ENCODE data around the gene HSBP1. TPM values are rescaled to one million over a fixed set of nuclear protein-coding genes. Genes with fewer than 3 reads are reported as not detected.

HSBP1 gene
- total and polyA plus RNA-seq, 2 of the 4 experiments (the other 2 are of a cell fraction): 8.8 to 65.2 TPM

GRCh38 chr16:83797013-83797412 is 10.8 kb upstream of the HSBP1 start:
- Histone ChIP-seq H2AK9ac (replicated peaks; ENCODE audit: low read depth, low read length, poor library complexity) (no peak overlapping the region), H3K14ac (replicated peaks; ENCODE audit: low read depth, low read length) (peak overlapping the region; percentile 37; the same call in 1 of the 2 replicates), H2AK5ac (ENCODE audit: low read depth, low read length) (no peak overlapping the region), H3K56ac (ENCODE audit: extremely low read depth, insufficient read depth, low read length) (no peak overlapping the region), H4K8ac (ENCODE audit: low read depth in 2 of 2, low read length in 2 of 2) (no peak overlapping the region), H2AFZ (replicated peaks; ENCODE audit: low read length, poor library complexity) (peak overlapping the region; percentile 8), H3K18ac (ENCODE audit: low read depth, low read length) (no peak overlapping the region), H3K9me1 (ENCODE audit: insufficient read depth, low read length) (no peaks in the 10 kb centered on the region), H3K27me3 (ENCODE audit: control insufficient read depth, insufficient read depth, low read length) (no peaks in the 10 kb centered on the region), H3K4me3 (ENCODE audit: insufficient read depth, low read depth, low read length) (no peak overlapping the region), H3K23ac (ENCODE audit: low read depth, low read length) (no peak overlapping the region), H3K79me1 (ENCODE audit: low read depth in 1 of 2, low read length in 2 of 2) (no peaks in the 10 kb centered on the region), H2BK15ac (ENCODE audit: low read depth, low read length) (no peak overlapping the region), H3K4me2 (ENCODE audit: low read depth, low read length) (no peak overlapping the region), H3K4ac (ENCODE audit: low read depth, low read length) (no peak overlapping the region), H4K20me1 (ENCODE audit: insufficient read depth, low read length) (no peaks in the 10 kb centered on the region), H4K5ac (ENCODE audit: low read depth, low read length) (no peak overlapping the region), H3K9ac (ENCODE audit: low read depth, low read length) (no peak overlapping the region), H2BK120ac (ENCODE audit: low read depth, low read length) (no peak overlapping the region), H3K27ac (ENCODE audit: insufficient read depth, low read length) (no peak overlapping the region), H3K9me3 (ENCODE audit: control insufficient read depth, insufficient read depth, low read length) (no peaks in the 10 kb centered on the region), H3K4me1 (ENCODE audit: control insufficient read depth, insufficient read depth, low read length) (peaks cover 1% of the 10 kb centered on the region), H2BK5ac (ENCODE audit: low read depth, low read length, poor library complexity, severe bottlenecking) (no peak overlapping the region), H3K36me3 (ENCODE audit: control insufficient read depth, insufficient read depth, low read length) (no peaks in the 10 kb centered on the region), H4K91ac (ENCODE audit: insufficient read depth, low read depth, low read length) (no peak overlapping the region), H2BK20ac (ENCODE audit: low read depth, low read length) (no peak overlapping the region)
- WGBS, 2 experiments (ENCODE audit: extremely low coverage in 2 of 2, insufficient read length in 1 of 2): no CpG with 5 or more reads among the region's 9 CpGs
- POLR2A ChIA-PET (ENCODE audit: unreplicated experiment): no interaction called here
- no peak for TF ChIP-seq MAZ (IDR thresholded peaks at IDR 0.05; ENCODE audit: borderline replicate concordance, low read depth, low read length)
- TF ChIP-seq NFE2L2 (IDR thresholded peaks at IDR 0.05; ENCODE audit: low read depth, low read length): no peak
- TF ChIP-seq RAD21 (IDR thresholded peaks at IDR 0.05; ENCODE audit: low read length): no peak
- TF ChIP-seq SMC3 (IDR thresholded peaks at IDR 0.05; ENCODE audit: low read depth, low read length): no peak
- TF ChIP-seq CEBPB (IDR thresholded peaks at IDR 0.05; ENCODE audit: low read depth, low read length): no peak
- no peak for TF ChIP-seq USF2 (IDR thresholded peaks at IDR 0.05; ENCODE audit: low read depth, low read length)
- no peak for TF ChIP-seq FOS (IDR thresholded peaks at IDR 0.05; ENCODE audit: low read depth, low read length)
- no peak for TF ChIP-seq POLR2A (IDR thresholded peaks at IDR 0.05; ENCODE audit: low read depth, low read length)
- no peak for TF ChIP-seq RFX5 (IDR thresholded peaks at IDR 0.05; ENCODE audit: low read depth, low read length)
- no peak for TF ChIP-seq BHLHE40 (IDR thresholded peaks at IDR 0.05; ENCODE audit: low read depth, low read length)
- TF ChIP-seq CTCF (conservative IDR thresholded peaks at IDR 0.05; ENCODE audit: low read depth, low read length): no peak
- TF ChIP-seq MAFK (IDR thresholded peaks at IDR 0.05; ENCODE audit: low read depth, low read length): no peak
- TF ChIP-seq RCOR1 (IDR thresholded peaks at IDR 0.05; ENCODE audit: insufficient replicate concordance, low read length): no peak
- no peak for TF ChIP-seq ELK1 (IDR thresholded peaks at IDR 0.05; ENCODE audit: borderline replicate concordance, low read depth, low read length)
- no peak for TF ChIP-seq CHD1 (IDR thresholded peaks at IDR 0.05; ENCODE audit: low read depth, low read length)
- TF ChIP-seq MXI1 (IDR thresholded peaks at IDR 0.05; ENCODE audit: borderline replicate concordance, low read depth, low read length): no peak
- intact Hi-C loops (cut with micrococcal nuclease): no loop called here
- CTCF ChIA-PET: no interaction called here
- DNase-seq (no peak), ATAC-seq (ENCODE audit: low read depth) (no peak)
- dilution Hi-C loops (cut with HindIII; ENCODE audit: low sequenced_read_pairs, unreplicated experiment): no loop called here
- no TSS peak for BruUV-seq (replicated peaks)
- in situ Hi-C loops (cut with MboI; ENCODE audit: low sequenced_read_pairs): no loop called here
